SK-N-SH (cell line): Measurements from ENCODE around the gene SIK2.

Experiments used
- EP300 ChIP-seq, 2 experiments: IDR thresholded peaks; 2 replicates each; pipeline versions ENCODE4 v1.4.0 to v1.6.1; 2012; ENCODE audit warnings: borderline replicate concordance in 1 of 2, low read depth in 1 of 2, low read length in 1 of 2
- GATA2 ChIP-seq: sonication (generic); formaldehyde crosslinking; IDR thresholded peaks from 2 replicates; pipeline ENCODE4 v1.5.0; 2020; ENCODE audit warnings: mild to moderate bottlenecking, missing genetic modification reagents
- RCOR1 ChIP-seq: fragments of 150-350 bp; IDR thresholded peaks from 2 replicates; pipeline ENCODE4 v1.6.1; 2017; ENCODE audit warnings: antibody characterized with exemption, low read length
- TF ChIP-seq, protein P1 (sequence below): fragments of 200-600 bp; sonication (generic); IDR thresholded peaks from 2 replicates; pipeline ENCODE4 v1.6.1; 2017; ENCODE audit warnings: antibody characterized with exemption, mild to moderate bottlenecking, moderate library complexity

GRCh38 chr11:111734954-111735261 is 132.7 kb downstream of the SIK2 start:
- TF ChIP-seq GATA2 (CRISPR knock-in tag) (no peak), EP300 (IDR thresholded peaks at IDR 0.05; ENCODE audit: borderline replicate concordance in 1 of 2, low read depth in 1 of 2, low read length in 1 of 2) (no peak), RCOR1 (no peak)
- TF ChIP-seq, protein P1, sequence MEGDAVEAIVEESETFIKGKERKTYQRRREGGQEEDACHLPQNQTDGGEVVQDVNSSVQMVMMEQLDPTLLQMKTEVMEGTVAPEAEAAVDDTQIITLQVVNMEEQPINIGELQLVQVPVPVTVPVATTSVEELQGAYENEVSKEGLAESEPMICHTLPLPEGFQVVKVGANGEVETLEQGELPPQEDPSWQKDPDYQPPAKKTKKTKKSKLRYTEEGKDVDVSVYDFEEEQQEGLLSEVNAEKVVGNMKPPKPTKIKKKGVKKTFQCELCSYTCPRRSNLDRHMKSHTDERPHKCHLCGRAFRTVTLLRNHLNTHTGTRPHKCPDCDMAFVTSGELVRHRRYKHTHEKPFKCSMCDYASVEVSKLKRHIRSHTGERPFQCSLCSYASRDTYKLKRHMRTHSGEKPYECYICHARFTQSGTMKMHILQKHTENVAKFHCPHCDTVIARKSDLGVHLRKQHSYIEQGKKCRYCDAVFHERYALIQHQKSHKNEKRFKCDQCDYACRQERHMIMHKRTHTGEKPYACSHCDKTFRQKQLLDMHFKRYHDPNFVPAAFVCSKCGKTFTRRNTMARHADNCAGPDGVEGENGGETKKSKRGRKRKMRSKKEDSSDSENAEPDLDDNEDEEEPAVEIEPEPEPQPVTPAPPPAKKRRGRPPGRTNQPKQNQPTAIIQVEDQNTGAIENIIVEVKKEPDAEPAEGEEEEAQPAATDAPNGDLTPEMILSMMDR = no peak
